DOHH2 (cell line): ENCODE data around the gene ARID1B.

ENCODE experiments used
- H3F3A ChIP-seq: fragments of 200-600 bp; sonication (generic), shearing (Covaris generic); 2 replicates; pipeline ENCODE4 v1.6.0; 2016; ENCODE audit warnings: antibody characterized with exemption, mild to moderate bottlenecking; ENCODE audit not compliant: control insufficient read depth, insufficient read depth
- H3K27ac ChIP-seq: fragments of 200-600 bp; sonication (generic); 2 replicates; pipeline ENCODE4 v1.5.1; 2014; ENCODE audit warnings: low read depth, mild to moderate bottlenecking, low read length, moderate library complexity
- H3K27me3 ChIP-seq: fragments of 200-600 bp; sonication (generic); 2 replicates; pipeline ENCODE4 v1.6.1; 2014; ENCODE audit warnings: mild to moderate bottlenecking, low read length, mixed read lengths; ENCODE audit not compliant: control insufficient read depth
- H3K36me3 ChIP-seq: fragments of 200-600 bp; sonication (generic); 2 replicates; pipeline ENCODE4 v1.6.1; 2014; ENCODE audit warnings: mild to moderate bottlenecking, low read length, moderate library complexity, mixed read lengths; ENCODE audit not compliant: control insufficient read depth
- H3K4me1 ChIP-seq: fragments of 200-600 bp; sonication (generic); 2 replicates; pipeline ENCODE4 v1.6.1; 2014; ENCODE audit warnings: mild to moderate bottlenecking, low read length, mixed read lengths; ENCODE audit not compliant: control insufficient read depth
- H3K4me2 ChIP-seq: fragments of 200-600 bp; sonication (generic); 2 replicates; pipeline ENCODE4 v1.6.0; 2014; ENCODE audit warnings: mild to moderate bottlenecking, low read length, moderate library complexity
- H3K4me3 ChIP-seq: fragments of 200-600 bp; sonication (generic); 2 replicates; pipeline ENCODE4 v1.5.1; 2014; ENCODE audit warnings: mild to moderate bottlenecking, low read length, mixed read lengths
- H3K79me2 ChIP-seq: fragments of 200-600 bp; sonication (generic); 2 replicates; pipeline ENCODE4 v1.6.1; 2014; ENCODE audit warnings: mild to moderate bottlenecking, low read length, mixed read lengths; ENCODE audit not compliant: control insufficient read depth
- H3K9me2 ChIP-seq: fragments of 200-600 bp; sonication (generic); replicated peaks from 2 replicates; pipeline ENCODE4 v1.6.1; 2014; ENCODE audit warnings: mild to moderate bottlenecking, low read length, mixed read lengths; ENCODE audit not compliant: control insufficient read depth
- H3K9me3 ChIP-seq: fragments of 200-600 bp; sonication (generic); 2 replicates; pipeline ENCODE4 v1.6.1; 2014; ENCODE audit warnings: antibody characterized with exemption, low read length, mixed read lengths; ENCODE audit not compliant: control insufficient read depth, insufficient read depth
- H4K20me1 ChIP-seq: fragments of 200-600 bp; sonication (generic); 2 replicates; pipeline ENCODE4 v1.6.0; 2014; ENCODE audit warnings: low read depth, mild to moderate bottlenecking, antibody characterized with exemption, low read length, moderate library complexity; ENCODE audit not compliant: control insufficient read depth, insufficient read depth
- EZH2phosphoT487 ChIP-seq: fragments of 200-600 bp; sonication (generic); IDR thresholded peaks from 2 replicates; pipeline ENCODE4 v1.6.1; 2017; ENCODE audit warnings: borderline replicate concordance, mild to moderate bottlenecking, antibody characterized with exemption, low read length, moderate library complexity, mixed read lengths
- TF ChIP-seq, protein P1 (sequence below): fragments of 200-600 bp; sonication (generic); IDR thresholded peaks from one replicate; pipeline ENCODE4 v1.5.1; 2014; ENCODE audit warnings: antibody characterized with exemption, mild to moderate bottlenecking, low read depth, low read length; ENCODE audit not compliant: poor library complexity, severe bottlenecking

ARID1B gene

DNA sequence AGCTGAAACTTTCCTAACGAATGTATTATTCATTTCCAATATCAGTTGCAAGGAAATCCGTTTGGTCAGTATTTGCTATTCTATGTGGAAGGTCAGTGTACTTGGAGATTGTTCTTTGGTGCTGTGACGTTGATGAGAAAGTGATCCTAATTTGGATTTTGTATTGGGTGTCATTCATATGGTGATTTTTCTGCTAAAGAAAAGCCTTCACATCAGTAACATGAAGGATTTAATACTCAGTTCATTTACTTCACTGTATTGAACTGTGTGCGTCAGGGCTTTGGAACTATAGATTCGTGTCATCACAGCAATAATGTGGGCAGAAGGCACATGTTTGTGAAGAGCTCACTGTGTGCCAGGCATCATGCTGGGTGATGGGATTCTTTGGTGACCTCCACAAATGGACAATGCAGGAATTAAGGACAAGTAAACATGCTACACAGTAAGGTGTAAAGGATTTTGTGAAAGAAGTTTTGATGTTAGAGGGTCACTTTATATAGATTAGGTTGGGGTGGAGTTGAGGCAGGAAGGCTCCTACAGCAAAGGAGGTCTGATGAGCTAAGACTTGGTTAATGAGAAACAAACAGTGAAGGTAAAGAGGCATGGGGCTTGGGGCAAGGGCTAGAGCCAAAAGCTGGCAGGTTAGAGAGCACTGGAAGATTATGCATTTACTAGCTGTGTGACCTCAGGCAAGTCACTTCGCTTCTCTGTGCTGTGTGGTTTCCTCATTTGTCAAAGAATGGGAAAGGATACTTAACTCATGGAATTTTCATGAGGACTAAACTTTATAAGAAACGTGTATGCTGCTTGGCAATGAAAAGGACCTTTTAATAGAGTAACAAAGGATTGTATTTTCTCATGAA is 12.1 kb downstream of the ARID1B start:
- Histone ChIP-seq H3K9me3 (no peaks in the 10 kb centered on the region), H3K27me3 (no peaks in the 10 kb centered on the region), H3F3A (0 out of 2 replicates have a peak, but pooled peaks cover 2% of the 10 kb centered on the region), H3K9me2 (no peaks in the 10 kb centered on the region), H3K4me2 (peak overlapping the region; percentile 57), H3K27ac (no peak overlapping the region), H3K36me3 (peaks cover 60% of the 10 kb centered on the region), H3K4me1 (peaks cover 100% of the 10 kb centered on the region), H4K20me1 (peaks cover 56% of the 10 kb centered on the region), H3K79me2 (peaks cover 100% of the 10 kb centered on the region), H3K4me3 (no peak overlapping the region)
- TF ChIP-seq, protein P1, sequence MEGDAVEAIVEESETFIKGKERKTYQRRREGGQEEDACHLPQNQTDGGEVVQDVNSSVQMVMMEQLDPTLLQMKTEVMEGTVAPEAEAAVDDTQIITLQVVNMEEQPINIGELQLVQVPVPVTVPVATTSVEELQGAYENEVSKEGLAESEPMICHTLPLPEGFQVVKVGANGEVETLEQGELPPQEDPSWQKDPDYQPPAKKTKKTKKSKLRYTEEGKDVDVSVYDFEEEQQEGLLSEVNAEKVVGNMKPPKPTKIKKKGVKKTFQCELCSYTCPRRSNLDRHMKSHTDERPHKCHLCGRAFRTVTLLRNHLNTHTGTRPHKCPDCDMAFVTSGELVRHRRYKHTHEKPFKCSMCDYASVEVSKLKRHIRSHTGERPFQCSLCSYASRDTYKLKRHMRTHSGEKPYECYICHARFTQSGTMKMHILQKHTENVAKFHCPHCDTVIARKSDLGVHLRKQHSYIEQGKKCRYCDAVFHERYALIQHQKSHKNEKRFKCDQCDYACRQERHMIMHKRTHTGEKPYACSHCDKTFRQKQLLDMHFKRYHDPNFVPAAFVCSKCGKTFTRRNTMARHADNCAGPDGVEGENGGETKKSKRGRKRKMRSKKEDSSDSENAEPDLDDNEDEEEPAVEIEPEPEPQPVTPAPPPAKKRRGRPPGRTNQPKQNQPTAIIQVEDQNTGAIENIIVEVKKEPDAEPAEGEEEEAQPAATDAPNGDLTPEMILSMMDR: no peak
- no peak for TF ChIP-seq EZH2phosphoT487

DNA sequence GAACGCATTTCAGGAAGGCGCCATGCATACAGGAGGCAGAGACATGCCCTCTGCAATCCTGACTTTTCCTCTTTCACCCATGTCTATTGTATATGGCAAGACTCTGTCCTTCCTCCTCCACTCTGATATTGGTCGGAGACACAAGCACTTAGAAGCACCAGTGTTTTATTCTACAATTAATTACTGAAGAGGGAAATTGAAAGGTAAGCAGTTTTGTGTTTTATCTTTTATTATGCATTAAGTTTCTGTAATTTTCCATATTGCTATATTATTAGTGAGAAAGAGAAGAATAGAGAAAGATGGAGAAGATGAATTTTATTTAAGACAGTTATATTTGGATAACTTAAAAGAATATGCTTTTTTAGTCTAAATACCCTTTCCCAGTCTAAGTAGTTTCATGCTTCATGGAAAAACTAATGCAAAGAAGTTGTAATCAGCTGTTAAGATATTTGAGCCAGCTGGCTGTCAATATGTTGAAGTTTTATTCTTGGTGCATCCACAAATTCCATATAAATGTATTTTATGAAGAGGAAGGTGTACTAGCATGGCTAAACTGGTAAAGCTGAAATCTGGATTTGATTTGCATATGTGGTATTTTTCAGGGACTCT is 13.6 kb downstream of the ARID1B start:
- Histone ChIP-seq H3K36me3 (peaks cover 50% of the 10 kb centered on the region), H3K4me2 (peak overlapping the region; percentile 57), H3F3A (0 out of 2 replicates have a peak, but pooled peaks cover 2% of the 10 kb centered on the region), H3K9me2 (no peaks in the 10 kb centered on the region), H3K4me1 (peaks cover 100% of the 10 kb centered on the region), H3K4me3 (peak overlapping the region; percentile 34), H3K79me2 (peaks cover 100% of the 10 kb centered on the region), H4K20me1 (peaks cover 66% of the 10 kb centered on the region), H3K9me3 (no peaks in the 10 kb centered on the region), H3K27me3 (no peaks in the 10 kb centered on the region), H3K27ac (no peak overlapping the region)
- TF ChIP-seq EZH2phosphoT487: no peak
- TF ChIP-seq, protein P1: no peak

DNA sequence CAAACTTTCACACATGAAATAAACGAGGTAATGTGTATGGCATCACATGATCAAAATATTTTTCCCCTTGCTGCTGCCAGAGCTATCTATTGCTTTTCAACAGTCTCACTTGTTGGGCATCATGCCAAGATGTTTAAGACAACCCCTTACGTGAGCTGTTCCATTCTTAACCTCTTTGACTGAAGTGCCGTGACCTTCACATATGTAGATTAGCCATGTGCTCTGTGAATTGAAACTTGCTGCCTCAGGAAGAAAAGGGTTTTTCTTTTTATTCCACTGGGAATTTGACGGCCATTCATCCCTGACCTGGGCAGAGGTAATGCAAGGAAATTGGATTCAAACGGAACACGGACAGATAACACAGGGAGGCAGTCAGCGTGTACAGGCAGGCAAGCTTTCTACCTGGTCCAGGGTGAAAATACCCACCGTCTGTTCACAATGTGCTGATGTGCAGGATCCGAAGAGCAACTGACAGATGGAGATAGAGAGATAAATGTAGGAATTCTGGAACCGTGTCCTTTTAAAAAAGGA is 14.2 kb downstream of the ARID1B start:
- H4K20me1 ChIP-seq: peaks cover 67% of the 10 kb centered on the region
- H3K79me2 ChIP-seq: peaks cover 100% of the 10 kb centered on the region
- no peak overlapping the region for H3K27ac ChIP-seq
- H3K9me3 ChIP-seq: no peaks in the 10 kb centered on the region
- peaks cover 48% of the 10 kb centered on the region for H3K36me3 ChIP-seq
- H3K4me3 ChIP-seq: peak overlapping the region; percentile 34
- 0 out of 2 replicates have a peak, but pooled peaks cover 2% of the 10 kb centered on the region for H3F3A ChIP-seq
- H3K9me2 ChIP-seq: no peaks in the 10 kb centered on the region
- TF ChIP-seq, protein P1: no peak
- TF ChIP-seq EZH2phosphoT487: no peak
- peak overlapping the region; percentile 57 for H3K4me2 ChIP-seq
- no peaks in the 10 kb centered on the region for H3K27me3 ChIP-seq
- H3K4me1 ChIP-seq: peaks cover 97% of the 10 kb centered on the region
